Stimulated activated CD8-positive, alpha-beta memory T cell treated with anti-CD3 and anti-CD28 coated beads, Interleukin-4, amount 100 ng/mL, for 1 hour (primary cell): ENCODE measurements around the gene MMADHC.
A peak's percentile ranks its signal among the peaks of the same experiment; 100 is the strongest.

Experiments used
- DNase-seq, 2 donors: peaks; one replicate each; pipeline ENCODE4 v3.0.0-alpha.2; 2020; ENCODE audit warnings: low read depth in 2 of 2, low spot score in 1 of 2

MMADHC gene

DNA sequence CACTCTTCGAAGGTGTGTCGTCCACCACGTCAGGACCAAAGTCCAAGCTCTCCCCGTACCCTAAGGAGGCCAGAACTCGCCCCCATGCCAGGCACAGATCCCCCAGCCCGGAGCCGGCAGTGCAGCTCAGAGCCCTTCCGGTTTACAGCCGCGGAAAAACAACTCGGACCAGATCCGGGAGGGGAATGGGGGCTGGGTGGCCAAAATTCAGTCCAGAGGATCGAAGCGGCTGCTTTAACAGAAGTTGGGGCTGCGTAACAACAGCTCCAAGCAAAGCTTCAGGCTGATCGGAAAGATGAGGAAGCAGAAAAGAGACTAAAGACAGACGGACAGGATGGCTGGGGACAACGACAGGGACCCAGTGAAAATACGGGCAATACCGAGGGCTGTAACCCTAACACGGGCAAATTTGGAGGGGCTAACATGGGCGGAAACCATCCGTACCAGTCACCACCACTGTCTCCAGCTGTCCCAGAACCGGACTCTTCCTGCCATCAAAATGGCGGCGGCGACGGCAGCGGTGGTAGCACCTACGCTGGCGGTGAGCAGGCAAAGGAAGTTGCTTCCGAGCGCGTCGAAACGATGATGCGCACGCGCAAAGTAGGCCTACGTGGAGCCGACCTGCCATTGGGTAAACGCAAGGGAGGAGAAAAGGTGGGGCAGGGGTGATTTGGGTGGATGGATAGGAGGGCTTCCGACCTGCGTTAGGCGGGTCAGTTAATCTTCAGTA lies at the start of gene MMADHC:
Gene MMADHC, minus strand, starts transcription at position 556 of the 730 bp plus-strand sequence. CDS start 678 bp downstream, outside the sequence.
- DNase-seq: peak; percentile 83 to 86

DNA sequence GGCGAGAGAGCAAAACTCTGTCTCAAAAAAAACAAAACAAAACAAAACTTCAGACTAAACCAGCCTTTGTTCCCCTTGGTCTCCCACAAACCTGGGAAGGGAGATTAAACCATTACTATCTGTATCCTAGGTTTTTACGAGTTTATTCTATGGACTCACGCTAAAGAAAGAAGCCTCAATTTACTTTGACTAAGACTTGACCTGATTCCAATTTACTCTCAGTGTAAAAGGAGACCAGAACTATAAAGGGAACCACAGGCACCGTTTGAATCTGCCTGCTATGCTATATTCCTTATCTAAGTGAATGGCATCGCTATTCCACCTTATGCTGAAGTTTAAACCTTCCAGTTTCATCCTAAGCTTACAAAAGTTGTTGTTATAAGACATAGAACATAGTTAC lies 46.5 kb upstream of the MMADHC start:
- DNase-seq: no peak

DNA sequence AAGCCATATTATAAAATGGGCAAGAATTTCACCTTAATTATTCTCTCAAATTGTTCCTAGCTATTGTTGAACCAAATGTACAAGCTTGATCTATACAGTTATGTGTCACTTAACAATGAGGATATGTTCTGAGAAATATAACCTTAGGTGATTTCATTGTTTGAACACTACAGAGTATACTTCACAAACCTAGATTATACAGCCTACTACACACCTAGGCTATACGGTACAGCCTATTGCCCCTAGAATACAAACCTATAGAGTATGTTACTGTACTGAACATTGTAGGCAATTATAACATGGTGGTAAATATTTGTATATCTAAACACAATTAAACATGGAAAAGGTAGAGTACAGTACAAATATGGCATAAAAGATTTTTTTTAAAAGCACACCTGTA lies 42.9 kb upstream of the MMADHC start:
- no peak for DNase-seq

DNA sequence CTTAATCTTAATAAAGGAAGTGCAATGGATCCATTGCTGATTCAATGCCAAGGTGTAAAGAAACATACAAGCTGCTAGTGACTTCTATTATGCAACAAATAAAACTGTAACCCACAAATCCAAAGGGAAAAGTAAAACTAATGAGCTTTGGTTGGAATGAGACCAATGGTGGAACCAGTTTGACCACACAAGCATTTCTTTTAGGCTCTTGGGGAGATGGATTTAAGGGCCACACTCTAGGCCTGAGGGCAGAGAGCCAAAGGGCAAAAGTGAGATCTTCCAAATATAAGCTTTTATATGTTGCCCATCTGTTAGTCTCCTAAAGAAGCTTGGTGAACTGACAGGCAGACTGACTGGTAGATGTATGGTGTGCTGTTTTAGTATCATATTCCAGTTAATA lies 41.5 kb upstream of the MMADHC start:
- no peak for DNase-seq

DNA sequence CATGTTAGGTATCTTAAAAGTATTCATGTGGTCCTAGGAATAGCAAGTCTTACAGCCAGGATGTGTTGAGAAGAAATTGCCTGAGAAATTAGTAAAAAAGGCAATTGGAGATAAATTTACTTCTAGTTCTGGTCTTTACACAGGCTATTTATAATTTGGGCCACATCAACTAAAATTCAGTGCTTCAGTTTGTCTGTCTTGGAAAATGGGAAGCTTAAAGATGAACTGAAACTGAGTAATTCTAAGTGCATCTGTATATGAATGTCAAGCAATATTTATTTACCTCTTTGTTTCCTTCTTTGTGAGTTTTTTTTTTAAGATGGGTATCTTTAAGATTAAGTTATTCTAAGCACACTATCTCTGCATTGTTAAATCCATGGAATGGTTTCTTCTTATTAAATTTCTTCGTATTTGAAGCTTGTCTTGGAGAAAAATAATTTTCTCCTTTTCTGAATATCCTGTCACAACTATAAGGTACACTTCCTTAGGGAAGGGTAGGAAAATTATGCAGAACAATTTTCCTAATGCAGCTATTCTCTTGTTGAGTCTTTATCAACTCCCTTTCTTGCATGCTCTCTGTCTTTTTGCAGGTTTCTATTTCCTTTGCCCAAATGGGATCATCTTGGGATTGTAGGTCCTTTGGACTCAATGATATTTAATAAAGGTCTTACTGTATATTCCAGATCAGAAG lies 39.7 kb upstream of the MMADHC start:
- DNase-seq: no peak

DNA sequence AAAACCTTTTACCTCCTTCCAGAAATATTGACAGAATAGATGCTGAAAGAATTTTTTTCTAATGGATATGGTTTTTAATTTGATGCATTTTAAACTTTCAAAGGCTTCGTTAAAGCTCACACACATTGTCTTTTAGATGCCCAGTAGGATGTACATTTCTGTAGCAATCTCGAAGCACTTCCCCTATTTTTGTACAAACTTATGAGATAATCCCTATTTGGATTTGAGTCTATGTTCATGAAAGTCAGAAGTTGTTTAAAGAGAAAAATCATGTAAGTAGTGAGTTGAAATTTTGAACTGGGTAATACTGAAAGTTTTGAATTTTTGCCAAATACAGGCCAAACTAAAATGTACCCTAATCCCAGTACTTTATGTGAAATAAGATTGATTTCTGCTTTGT lies 38.1 kb upstream of the MMADHC start:
- DNase-seq: no peak

DNA sequence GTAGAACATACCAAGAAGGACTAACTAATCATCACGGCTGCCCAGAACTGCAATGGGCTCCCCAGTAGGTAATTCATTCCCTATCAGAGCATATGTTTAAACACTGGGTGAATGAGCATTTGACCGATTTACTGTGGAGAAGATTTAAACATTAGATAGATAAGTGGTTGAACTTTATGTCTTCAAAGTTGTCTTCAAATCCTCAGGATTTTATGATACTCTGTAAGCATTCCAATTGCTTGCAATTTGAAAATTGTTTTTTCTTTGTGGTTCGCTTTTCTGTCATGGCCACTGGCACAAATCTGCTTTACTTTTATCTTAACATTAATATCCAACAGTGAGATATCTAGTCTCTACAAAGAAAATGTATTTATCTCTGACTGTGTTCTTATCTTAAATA lies 37.7 kb upstream of the MMADHC start:
- DNase-seq: no peak

DNA sequence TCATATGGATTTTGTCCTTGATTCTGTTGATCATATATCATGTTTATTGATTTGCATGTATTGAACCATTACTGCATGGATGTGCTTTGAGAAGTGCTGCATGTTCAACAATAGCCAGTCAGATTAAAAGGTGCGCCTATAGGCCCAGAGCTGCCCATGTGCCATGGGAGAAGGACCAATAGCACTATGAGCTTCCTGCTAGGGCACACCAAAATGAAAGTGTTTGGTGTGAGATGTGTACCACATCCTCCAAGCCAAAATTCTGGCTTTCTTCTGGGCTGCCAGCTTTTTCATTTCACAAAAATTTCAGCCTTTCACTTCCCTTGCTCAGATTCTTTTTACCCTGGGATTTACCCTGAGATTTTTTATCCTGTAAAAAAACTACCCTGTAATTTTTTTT lies 34.8 kb upstream of the MMADHC start:
- no peak for DNase-seq

DNA sequence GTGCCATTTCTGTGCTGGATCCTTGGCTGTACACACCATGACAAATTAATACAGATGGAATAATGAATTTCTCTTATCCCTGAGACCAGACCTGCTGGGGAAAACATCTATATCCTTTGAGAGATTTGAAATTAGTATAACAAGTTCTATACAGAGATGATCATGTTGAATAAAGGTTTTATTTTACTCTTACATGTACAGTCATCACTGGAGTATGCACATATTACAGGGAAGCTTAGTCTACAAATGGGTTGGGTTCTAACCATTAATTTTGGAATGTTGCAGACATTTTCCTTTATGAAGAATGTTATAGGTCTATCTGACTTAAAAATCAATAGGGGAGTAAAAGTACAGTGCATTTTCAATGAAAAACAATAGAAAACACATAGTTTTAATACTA lies 29.9 kb upstream of the MMADHC start:
- no peak for DNase-seq

DNA sequence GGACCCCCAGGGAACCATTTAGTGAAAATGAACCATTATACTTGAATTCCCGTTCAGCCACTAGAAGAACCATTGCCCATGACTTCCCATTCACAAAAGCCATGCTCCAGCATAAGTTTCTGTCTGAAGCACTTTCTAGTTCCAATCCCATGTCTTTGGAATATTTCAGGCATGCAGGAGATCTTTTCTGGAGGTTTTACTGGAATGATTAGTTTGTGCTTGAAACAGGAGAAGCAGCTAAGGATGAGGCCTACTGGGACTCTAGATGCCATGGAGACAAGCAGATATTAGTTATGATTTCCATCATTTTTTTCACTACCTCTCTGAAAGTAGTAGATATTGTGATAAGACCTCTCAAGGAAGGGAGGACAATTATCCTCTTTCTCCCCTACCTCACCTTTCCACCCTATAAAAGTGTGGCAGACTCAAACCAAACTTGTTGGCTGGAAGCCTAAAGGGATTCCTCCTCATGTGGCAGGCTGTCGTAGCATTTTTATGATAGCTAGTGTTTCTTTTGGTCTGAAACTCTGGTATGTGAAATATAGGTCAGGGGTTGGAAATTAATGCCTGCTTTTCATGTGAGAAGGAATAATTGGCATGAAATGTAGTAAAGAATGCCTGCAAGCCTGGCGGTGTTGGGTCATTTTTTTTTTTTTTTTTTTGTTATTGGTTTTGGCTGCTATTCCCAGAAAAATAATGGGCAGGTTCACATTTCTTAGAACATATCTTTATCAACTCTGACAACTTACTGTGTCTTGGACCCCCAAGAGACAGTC lies 29.3 kb upstream of the MMADHC start:
- DNase-seq: no peak

DNA sequence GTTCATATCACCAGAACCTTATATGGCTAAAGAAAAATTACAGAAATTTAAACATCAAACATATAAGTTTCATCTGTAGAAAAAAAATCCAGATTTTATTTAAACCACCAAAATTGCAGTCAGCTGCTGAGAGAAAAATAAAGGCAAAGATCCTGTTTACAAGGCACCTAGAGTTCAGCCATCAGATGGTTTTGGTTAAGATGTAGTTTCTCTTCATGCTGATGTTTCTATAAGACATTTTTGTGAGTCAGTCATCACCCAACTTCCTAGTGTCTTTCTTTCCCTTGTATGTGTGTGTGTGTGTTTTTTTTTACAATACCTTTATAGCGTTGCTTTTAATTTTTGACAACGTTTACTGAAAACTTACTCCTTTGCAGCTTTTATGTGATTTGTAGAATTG lies 26.1 kb upstream of the MMADHC start:
- no peak for DNase-seq

DNA sequence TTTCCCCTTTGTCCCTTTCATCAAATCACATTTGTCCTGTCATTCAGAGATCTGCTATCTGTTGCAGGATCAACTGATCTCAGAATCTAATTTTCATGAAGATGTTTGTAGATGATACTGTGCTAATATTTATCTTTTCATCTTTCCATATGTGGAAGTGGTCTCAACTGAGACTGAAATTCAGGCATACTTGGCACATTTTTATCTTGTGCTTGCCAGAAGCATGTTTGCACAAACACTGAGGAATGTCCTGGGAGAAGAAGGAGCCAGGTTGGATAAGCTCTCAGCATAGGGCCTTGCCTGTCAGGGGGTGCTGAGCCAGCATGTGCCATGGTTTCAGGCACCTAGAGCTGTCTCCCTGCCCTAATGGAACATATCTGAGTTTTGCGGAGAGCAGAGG lies 24.5 kb upstream of the MMADHC start:
- no peak for DNase-seq

DNA sequence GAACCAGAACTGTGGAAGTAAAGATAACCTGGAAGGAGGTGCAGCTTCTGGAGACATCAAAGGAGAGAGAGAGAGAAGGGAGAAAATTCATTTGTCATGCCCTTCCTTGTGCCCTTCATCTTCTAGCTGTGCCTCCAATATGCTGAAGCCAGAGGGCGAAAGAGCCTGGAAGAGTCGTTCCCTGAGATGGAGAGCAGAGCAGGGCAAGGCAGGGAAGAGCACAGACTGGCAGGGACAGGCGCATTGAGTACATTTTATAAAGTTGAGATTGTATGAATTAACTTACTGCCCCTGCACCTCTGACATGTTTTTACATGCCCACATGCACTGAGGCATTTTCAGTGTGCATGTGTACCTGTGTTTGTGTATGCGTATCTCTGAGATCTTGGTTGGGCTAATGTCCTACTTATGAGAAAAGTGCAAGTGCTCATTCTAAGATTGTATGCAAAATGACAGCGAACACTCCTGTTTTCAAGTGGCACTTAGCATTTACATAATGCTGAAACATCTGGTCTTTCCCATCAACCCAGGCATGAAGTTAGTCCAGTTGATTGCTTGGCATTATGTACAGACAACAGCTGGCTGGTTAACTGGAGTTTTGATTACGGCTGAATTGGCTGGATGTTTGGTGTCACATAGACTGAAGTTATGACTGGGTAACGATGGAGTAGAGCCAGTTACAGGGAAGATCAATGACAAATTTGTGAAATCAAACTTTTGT lies 23.7 kb upstream of the MMADHC start:
- DNase-seq: no peak

DNA sequence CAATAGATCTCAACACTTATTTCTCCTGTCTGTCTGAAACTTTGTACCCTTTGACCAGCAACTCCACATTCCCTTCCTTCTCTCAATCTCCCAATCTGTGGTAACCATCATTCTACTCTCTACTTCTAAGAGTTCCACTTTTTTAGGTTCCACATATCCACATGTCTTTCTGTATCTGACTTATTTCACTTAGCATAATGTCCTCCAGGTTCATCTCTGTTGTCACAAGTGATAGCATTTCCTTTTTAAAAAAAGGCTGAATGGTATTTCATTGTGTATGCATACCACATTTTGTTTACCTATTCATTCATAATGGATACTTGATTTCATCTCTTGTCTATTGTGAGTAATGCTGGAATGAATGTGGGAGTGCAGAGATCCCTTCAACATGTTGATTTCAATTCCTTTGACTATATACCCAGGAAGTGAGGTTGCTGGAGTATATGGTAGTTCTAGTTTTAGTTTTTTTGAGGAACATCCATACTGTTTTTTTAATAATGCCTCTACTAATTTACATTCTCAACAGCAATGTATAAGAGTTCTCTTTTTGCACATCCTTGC lies 18.8 kb upstream of the MMADHC start:
- DNase-seq: no peak

DNA sequence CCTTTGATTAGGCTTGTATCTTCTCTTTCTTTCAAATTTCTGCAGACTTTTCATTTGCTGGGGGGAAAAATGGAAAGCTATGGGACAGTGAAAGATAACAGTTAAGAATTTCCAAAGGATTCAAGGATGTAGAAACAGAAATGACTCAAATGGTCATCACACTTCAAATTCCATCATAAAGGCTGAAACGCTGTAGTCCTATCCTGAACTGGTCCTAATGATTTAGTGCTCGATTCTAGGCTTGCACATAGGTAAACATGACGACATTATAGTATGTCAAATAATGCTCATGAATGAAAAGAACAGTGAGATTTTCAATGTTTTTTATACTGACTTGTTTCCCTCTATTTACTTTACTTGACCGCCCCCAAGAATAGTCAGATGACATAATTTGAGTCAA lies 15.7 kb upstream of the MMADHC start:
- no peak for DNase-seq

DNA sequence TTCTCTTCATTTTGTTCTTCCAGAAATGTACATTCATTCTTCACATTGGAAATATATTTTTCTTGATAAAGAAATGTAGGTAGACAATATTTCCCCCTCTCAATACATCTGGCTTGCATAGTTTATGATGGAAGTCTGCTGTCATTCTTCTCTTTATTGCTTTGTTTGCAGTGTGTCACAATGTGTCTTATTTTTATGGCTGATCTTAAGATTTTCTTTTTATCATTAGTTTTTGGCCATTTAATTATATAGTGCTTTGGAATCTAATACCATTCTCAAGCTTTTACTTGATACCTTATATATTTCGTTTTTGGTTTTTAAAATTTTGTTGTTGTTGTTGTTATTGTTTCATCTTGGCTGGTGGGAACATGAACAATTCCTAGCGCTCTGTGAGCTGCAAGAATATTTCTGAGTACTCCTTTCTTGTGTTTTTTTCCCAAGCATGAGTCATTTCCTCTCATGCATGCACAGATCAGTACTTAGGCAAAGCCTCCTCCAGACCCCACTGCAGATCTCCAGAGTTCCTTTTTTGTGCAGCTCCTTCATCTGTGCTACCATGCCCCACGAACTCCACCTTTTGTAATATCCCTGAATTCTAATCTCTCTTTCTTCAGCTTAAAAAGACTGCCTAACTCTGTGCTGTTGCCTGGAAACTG lies 13.7 kb upstream of the MMADHC start:
- DNase-seq: no peak

DNA sequence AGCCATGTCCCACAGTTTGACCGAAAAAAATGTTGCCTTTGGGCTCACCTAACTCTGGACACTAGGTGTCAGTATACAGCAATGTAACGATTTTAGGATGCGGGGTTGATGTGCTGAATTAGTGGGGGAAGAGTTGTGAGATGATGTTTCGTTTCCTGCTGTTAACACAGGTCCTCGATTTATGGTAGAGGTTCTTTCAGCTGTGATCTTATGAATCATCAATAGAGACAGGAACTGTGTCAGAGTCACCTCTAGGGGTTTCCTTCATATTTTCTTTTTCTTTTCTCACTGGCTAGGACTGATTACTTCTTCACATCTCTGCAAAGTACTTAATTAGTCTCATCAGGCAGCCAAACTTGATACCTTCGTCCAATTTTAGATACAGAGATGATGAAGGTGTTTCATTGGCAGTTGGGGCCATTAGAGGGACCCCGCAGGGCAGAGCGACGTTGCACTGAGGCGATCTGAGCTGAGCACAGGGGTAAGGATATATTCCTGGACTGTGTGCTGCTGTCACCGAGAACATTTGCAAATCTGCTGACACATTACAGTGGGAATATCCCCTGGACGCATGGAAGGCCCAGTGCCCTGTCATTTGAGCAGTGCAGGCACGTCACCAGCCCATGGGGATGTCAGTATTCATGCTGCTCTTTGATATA lies 10.2 kb upstream of the MMADHC start:
- peak in 1 of 2 donors; percentile 25 for DNase-seq

DNA sequence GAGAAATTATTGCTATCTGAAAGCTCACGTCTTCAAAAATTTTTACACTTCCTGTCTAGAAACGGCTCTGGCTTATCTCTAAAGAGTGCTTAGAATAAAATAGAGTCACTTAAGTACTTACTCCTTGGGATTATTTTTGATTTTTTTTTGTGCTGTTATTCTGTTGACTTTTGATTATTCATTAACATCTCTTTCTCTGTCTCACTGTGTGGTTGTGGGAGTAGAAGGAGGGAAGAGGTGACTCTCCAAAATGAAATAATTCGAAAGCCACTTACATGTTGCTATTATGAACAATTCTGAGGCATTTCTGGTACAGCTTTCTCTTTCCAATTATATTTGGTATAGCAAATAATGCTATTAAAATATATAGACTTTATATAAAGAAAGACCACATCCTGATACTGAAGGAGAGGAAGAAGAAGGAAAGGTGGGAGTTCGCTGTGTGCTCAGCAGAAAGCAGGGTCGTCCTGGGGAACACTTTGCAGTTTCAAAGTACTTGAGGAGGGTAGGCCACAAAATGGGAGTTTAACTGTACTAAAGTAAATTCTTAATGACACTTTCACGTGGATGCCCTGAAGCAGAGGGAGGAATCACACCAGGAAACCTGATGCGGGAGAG lies 9.6 kb upstream of the MMADHC start:
- DNase-seq: no peak

DNA sequence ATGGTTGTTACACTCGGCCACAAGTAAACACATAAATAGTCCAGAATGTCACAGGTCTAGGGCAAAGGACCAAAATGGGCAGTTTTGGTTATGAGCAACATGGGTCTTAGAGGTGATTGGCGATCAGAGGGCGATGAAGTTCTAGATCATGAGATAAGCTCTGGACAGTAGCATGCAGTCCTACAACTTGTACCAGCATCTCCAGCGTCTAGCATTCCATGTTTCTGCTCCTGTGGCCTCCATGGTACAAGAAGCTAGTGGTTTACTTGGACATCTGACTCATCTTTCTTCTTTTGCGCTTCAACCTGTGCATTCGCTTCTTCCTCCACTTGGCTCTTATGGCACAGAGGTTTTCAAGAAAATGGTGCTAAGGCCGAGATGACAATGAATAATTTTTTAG lies 8.9 kb upstream of the MMADHC start:
- no peak for DNase-seq
